Measurements from ENCODE around the gene HEXB.

The HEXB gene

GRCh38 chr5:74664551-74664950 lies 20.5 kb upstream of the HEXB start:
- TF ChIP-seq SNAI2 (CRISPR knock-in tag; IDR thresholded peaks at IDR 0.05) (no peak), ISL1 (CRISPR knock-in tag; IDR thresholded peaks at IDR 0.05) (no peak), ZFP30 (CRISPR knock-in tag; IDR thresholded peaks at IDR 0.05) (no peak), RARB (CRISPR knock-in tag; IDR thresholded peaks at IDR 0.05) (no peak), ZFP3 (CRISPR knock-in tag; IDR thresholded peaks at IDR 0.05) (no peak), PATZ1 (CRISPR knock-in tag; IDR thresholded peaks at IDR 0.05; ENCODE audit: borderline replicate concordance) (no peak)
- no peak for ATAC-seq

GRCh38 chr5:74665273-74665672 lies 19.8 kb upstream of the HEXB start:
- ATAC-seq, result no peak
- TF ChIP-seq ZNF565 (CRISPR knock-in tag; conservative IDR thresholded peaks at IDR 0.05; ENCODE audit: low read depth), result no peak
- no peak for TF ChIP-seq ZNF70 (CRISPR knock-in tag; IDR thresholded peaks at IDR 0.05)
- no peak for TF ChIP-seq POU6F1 (CRISPR knock-in tag; IDR thresholded peaks at IDR 0.05; ENCODE audit: borderline replicate concordance, low read depth)
- no peak for TF ChIP-seq GLIS3 (CRISPR knock-in tag; IDR thresholded peaks at IDR 0.05)
- TF ChIP-seq ZC3H10 (CRISPR knock-in tag; IDR thresholded peaks at IDR 0.05), result no peak
- no peak for TF ChIP-seq OSR1 (CRISPR knock-in tag; IDR thresholded peaks at IDR 0.05)
- no peak for TF ChIP-seq ZFP30 (CRISPR knock-in tag; IDR thresholded peaks at IDR 0.05)
- TF ChIP-seq CSDC2 (CRISPR knock-in tag; IDR thresholded peaks at IDR 0.05), result no peak
- TF ChIP-seq TCF4 (CRISPR knock-in tag; IDR thresholded peaks at IDR 0.05; ENCODE audit: borderline replicate concordance), result no peak
- TF ChIP-seq ZNF8 (CRISPR knock-in tag; IDR thresholded peaks at IDR 0.05), result no peak
- no peak for TF ChIP-seq ISL1 (CRISPR knock-in tag; IDR thresholded peaks at IDR 0.05)
- no peak for TF ChIP-seq ESRRG (CRISPR knock-in tag; IDR thresholded peaks at IDR 0.05)
- no peak for TF ChIP-seq BACH2 (CRISPR knock-in tag; IDR thresholded peaks at IDR 0.05; ENCODE audit: borderline replicate concordance)
- TF ChIP-seq PATZ1 (CRISPR knock-in tag; IDR thresholded peaks at IDR 0.05; ENCODE audit: borderline replicate concordance), result no peak
- no peak for TF ChIP-seq ZFP3 (CRISPR knock-in tag; IDR thresholded peaks at IDR 0.05)
- no peak for TF ChIP-seq ARNTL (CRISPR knock-in tag; IDR thresholded peaks at IDR 0.05; ENCODE audit: borderline replicate concordance, low read depth)
- TF ChIP-seq PPARA (CRISPR knock-in tag; IDR thresholded peaks at IDR 0.05; ENCODE audit: borderline replicate concordance), result no peak
- no peak for TF ChIP-seq CSRNP3 (CRISPR knock-in tag; IDR thresholded peaks at IDR 0.05)
- no peak for TF ChIP-seq SNAI2 (CRISPR knock-in tag; IDR thresholded peaks at IDR 0.05)
- TF ChIP-seq RARB (CRISPR knock-in tag; IDR thresholded peaks at IDR 0.05), result no peak

GRCh38 chr5:74665816-74666215 lies 19.2 kb upstream of the HEXB start:
- ATAC-seq, result no peak

GRCh38 chr5:74667396-74667795 lies 17.6 kb upstream of the HEXB start:
- no peak for ATAC-seq
- TF ChIP-seq ARNTL (CRISPR knock-in tag; IDR thresholded peaks at IDR 0.05; ENCODE audit: borderline replicate concordance, low read depth) (no peak), TOX (CRISPR knock-in tag; IDR thresholded peaks at IDR 0.05; ENCODE audit: borderline replicate concordance) (no peak), ZFP3 (CRISPR knock-in tag; IDR thresholded peaks at IDR 0.05) (no peak), CREB5 (CRISPR knock-in tag; IDR thresholded peaks at IDR 0.05; ENCODE audit: low read depth) (no peak), TCF4 (CRISPR knock-in tag; IDR thresholded peaks at IDR 0.05; ENCODE audit: borderline replicate concordance) (no peak), ZC3H10 (CRISPR knock-in tag; IDR thresholded peaks at IDR 0.05) (no peak), POU6F1 (CRISPR knock-in tag; IDR thresholded peaks at IDR 0.05; ENCODE audit: borderline replicate concordance, low read depth) (no peak), CSDC2 (CRISPR knock-in tag; IDR thresholded peaks at IDR 0.05) (no peak)

More at GRCh38 chr5:74665816-74666215, 19.2 kb upstream of the HEXB start:
- TF ChIP-seq TCF4 (CRISPR knock-in tag; IDR thresholded peaks at IDR 0.05; ENCODE audit: borderline replicate concordance) (peak; percentile 56; the same call in 1 of the 2 replicates), ZNF8 (CRISPR knock-in tag; IDR thresholded peaks at IDR 0.05) (no peak), TOX (CRISPR knock-in tag; IDR thresholded peaks at IDR 0.05; ENCODE audit: borderline replicate concordance) (no peak)
